OCI-LY7 (cell line): ENCODE measurements around the gene FCGBP.

ENCODE experiments used
- EZH2phosphoT487 ChIP-seq: fragments of 200-600 bp; sonication (generic); IDR thresholded peaks from 2 replicates; pipeline ENCODE4 v1.6.1; 2018; ENCODE audit warnings: low read depth, borderline replicate concordance, mild to moderate bottlenecking, mixed run types, antibody characterized with exemption, low read length, moderate library complexity, mixed read lengths
- TF ChIP-seq, protein P1 (sequence below): fragments of 200-600 bp; sonication (generic); conservative IDR thresholded peaks from 2 replicates; pipeline ENCODE4 v1.5.1; 2014; ENCODE audit warnings: mild to moderate bottlenecking, antibody characterized with exemption, low read length, moderate library complexity, mixed read lengths

DNA sequence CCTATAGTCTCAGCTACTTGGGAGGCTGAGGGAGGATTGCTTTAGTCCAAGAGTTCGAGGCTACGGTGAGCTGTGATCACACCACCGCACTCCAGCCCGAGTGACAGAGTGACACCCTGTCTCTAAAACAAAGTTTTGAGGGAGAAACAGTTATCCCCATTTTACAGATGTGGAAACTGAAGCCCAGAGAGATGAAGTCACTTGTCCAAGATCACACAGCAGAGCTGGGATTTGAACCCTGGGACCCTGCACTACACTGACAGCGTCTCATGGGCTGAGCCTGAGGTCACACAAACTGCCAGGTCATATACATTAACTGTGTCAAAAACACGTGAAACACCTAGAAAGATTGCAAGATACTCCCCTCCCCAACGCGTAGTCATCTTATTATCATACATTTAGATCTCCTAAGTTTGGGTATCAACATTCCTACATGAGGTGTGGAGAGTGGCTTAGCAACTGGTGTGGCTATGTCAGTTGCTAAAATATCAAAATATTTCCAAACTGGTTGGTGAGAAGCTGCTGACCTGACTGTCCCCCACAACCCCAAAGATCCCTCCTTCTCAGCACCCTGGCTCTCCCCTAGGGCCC, 8.2 kb downstream of the FCGBP start:
- TF ChIP-seq, protein P1, sequence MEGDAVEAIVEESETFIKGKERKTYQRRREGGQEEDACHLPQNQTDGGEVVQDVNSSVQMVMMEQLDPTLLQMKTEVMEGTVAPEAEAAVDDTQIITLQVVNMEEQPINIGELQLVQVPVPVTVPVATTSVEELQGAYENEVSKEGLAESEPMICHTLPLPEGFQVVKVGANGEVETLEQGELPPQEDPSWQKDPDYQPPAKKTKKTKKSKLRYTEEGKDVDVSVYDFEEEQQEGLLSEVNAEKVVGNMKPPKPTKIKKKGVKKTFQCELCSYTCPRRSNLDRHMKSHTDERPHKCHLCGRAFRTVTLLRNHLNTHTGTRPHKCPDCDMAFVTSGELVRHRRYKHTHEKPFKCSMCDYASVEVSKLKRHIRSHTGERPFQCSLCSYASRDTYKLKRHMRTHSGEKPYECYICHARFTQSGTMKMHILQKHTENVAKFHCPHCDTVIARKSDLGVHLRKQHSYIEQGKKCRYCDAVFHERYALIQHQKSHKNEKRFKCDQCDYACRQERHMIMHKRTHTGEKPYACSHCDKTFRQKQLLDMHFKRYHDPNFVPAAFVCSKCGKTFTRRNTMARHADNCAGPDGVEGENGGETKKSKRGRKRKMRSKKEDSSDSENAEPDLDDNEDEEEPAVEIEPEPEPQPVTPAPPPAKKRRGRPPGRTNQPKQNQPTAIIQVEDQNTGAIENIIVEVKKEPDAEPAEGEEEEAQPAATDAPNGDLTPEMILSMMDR = no peak
- TF ChIP-seq EZH2phosphoT487 = no peak
